Stimulated activated CD8-positive, alpha-beta memory T cell treated with anti-CD3 and anti-CD28 coated beads, Interleukin-7, amount 100 ng/mL, for 1 hour (primary cell): ENCODE data around the gene RNASE4.
A peak's percentile ranks its signal among the peaks of the same experiment; 100 is the strongest.
"Not testable (repeated sequence)": the region's sequence is repeated elsewhere in the genome, so short reads cannot be mapped to it uniquely, and the experiment has no call there.

Experiments used
- DNase-seq, 2 donors: peaks; one replicate each; pipeline ENCODE4 v3.0.0-alpha.2; 2020; ENCODE audit warnings: low read depth in 2 of 2

The RNASE4 gene

GRCh38 chr14:20683891-20684661 lies at the start of gene RNASE4:
Gene RNASE4, plus strand, starts transcription at chr14:20684560. Its CDS starts 14,812 bp downstream, at chr14:20699372.
- DNase-seq: peak; percentile 64 to 73

GRCh38 chr14:20641591-20641990 lies 42.8 kb upstream of the RNASE4 start, which contains the start of gene OR6S1:
Gene OR6S1, minus strand, starts transcription at chr14:20641691. Its CDS starts 0 bp downstream, at chr14:20641691.
- DNase-seq: no peak

- DNase-seq: no peak
These were observed 42.2 kb upstream of the RNASE4 start for GRCh38 chr14:20642182-20642581.

GRCh38 chr14:20642755-20643154 lies 41.6 kb upstream of the RNASE4 start:
- not testable (repeated sequence) for DNase-seq

GRCh38 chr14:20644520-20644919 lies 39.8 kb upstream of the RNASE4 start:
- DNase-seq: no peak

- no peak for DNase-seq
These were observed 38.9 kb upstream of the RNASE4 start for GRCh38 chr14:20645481-20645880.

GRCh38 chr14:20652996-20653975 lies 31.1 kb upstream of the RNASE4 start:
- no peak for DNase-seq

- DNase-seq: no peak
These were observed 28.5 kb upstream of the RNASE4 start for GRCh38 chr14:20655851-20656250.

GRCh38 chr14:20656274-20656673 lies 28.1 kb upstream of the RNASE4 start:
- DNase-seq: no peak

GRCh38 chr14:20657216-20658211 lies 26.8 kb upstream of the RNASE4 start:
- no peak for DNase-seq

GRCh38 chr14:20658246-20658645 lies 26.1 kb upstream of the RNASE4 start:
- DNase-seq: no peak

- no peak for DNase-seq
These were observed 25.0 kb upstream of the RNASE4 start for GRCh38 chr14:20659336-20659735.

GRCh38 chr14:20659813-20660395 lies 24.5 kb upstream of the RNASE4 start:
- no peak for DNase-seq

- no peak for DNase-seq
These were observed 23.2 kb upstream of the RNASE4 start for GRCh38 chr14:20661197-20661596.

GRCh38 chr14:20662968-20663732 lies 21.2 kb upstream of the RNASE4 start:
- DNase-seq: peak; percentile 42 to 47

GRCh38 chr14:20666400-20666961 lies 17.9 kb upstream of the RNASE4 start:
- not testable (repeated sequence) for DNase-seq

- no peak for DNase-seq
These were observed 16.4 kb upstream of the RNASE4 start for GRCh38 chr14:20667957-20668356.

- no peak for DNase-seq
These were observed 15.4 kb upstream of the RNASE4 start for GRCh38 chr14:20668969-20669368.

GRCh38 chr14:20671597-20672283 lies 12.6 kb upstream of the RNASE4 start:
- DNase-seq: no peak
